Upper lobe of right lung (tissue), 1 donor: Measurements from ENCODE around the gene ANKRD13B. TPM values are rescaled to one million over a fixed set of nuclear protein-coding genes. Genes with fewer than 3 reads are reported as not detected.
A peak's percentile ranks its signal among the peaks of the same experiment; 100 is the strongest.

ENCODE experiments used
- ATAC-seq: fragments of 200-7000 bp; cut with Tn5 transposase; one replicate; pipeline ENCODE4 v1.9.1; 2020; ENCODE audit warnings: mild to moderate bottlenecking, moderate library complexity
- DNase-seq: peaks from one replicate; pipeline ENCODE4 v3.0.0-alpha.2; 2020
- H3K27ac ChIP-seq: fragments of 200-600 bp; one replicate; pipeline ENCODE4 v1.8.0; 2022
- H3K27me3 ChIP-seq: fragments of 200-600 bp; one replicate; pipeline ENCODE4 v1.8.0; 2022; ENCODE audit warnings: mild to moderate bottlenecking
- H3K36me3 ChIP-seq: fragments of 200-600 bp; one replicate; pipeline ENCODE4 v1.8.0; 2022
- H3K4me1 ChIP-seq: fragments of 200-600 bp; one replicate; pipeline ENCODE4 v1.8.0; 2022
- H3K4me3 ChIP-seq: fragments of 200-600 bp; one replicate; pipeline ENCODE4 v1.8.0; 2022; ENCODE audit warnings: mild to moderate bottlenecking
- H3K9me3 ChIP-seq: fragments of 200-600 bp; one replicate; pipeline ENCODE4 v1.8.0; 2022
- CTCF ChIP-seq: fragments of 200-600 bp; IDR thresholded peaks from one replicate; pipeline ENCODE4 v1.8.0; 2022; ENCODE audit warnings: antibody characterized with exemption
- intact Hi-C: fragments of 100-400 bp; cut with DNase I; formaldehyde crosslinking; loops from one replicate; pipeline ENCODE4 v1.11.0; 2022
- total RNA-seq: library from RNA; stranded (reverse); fragmentation: NEBNext Ultra II Directional; extraction: Animal tissue kit (Norgen Biotek cat#: 25700); gene quantifications from one replicate; pipeline ENCODE4 v1.2.1, GENCODE V29; 2021
- donor health status: DM: no; HTN: yes; CAD: no; lungs with severe emphysema.

The ANKRD13B gene
- total RNA-seq, 1 donor from 2014 or later: 6.8 TPM

GRCh38 chr17:29615492-29616299, 22.8 kb downstream of the ANKRD13B start:
- H3K4me1 ChIP-seq: peaks cover 47% of the 10 kb centered on the region
- peak; percentile 92 for DNase-seq
- H3K4me3 ChIP-seq: peak overlapping the region; percentile 51
- intact Hi-C loops: no loop called here
- peak overlapping the region; percentile 51 for H3K27ac ChIP-seq
- peak; percentile 75 for ATAC-seq
- H3K27me3 ChIP-seq: no peaks in the 10 kb centered on the region
- no peaks in the 10 kb centered on the region for H3K36me3 ChIP-seq
- TF ChIP-seq CTCF: no peak
- no peaks in the 10 kb centered on the region for H3K9me3 ChIP-seq

- Histone ChIP-seq H3K27me3 (no peaks in the 10 kb centered on the region), H3K27ac (no peak overlapping the region), H3K9me3 (no peaks in the 10 kb centered on the region), H3K4me3 (peak overlapping the region; percentile 51), H3K4me1 (peaks cover 47% of the 10 kb centered on the region), H3K36me3 (no peaks in the 10 kb centered on the region)
- DNase-seq (no peak), ATAC-seq (no peak)
- intact Hi-C loops: no loop called here
- no peak for TF ChIP-seq CTCF
Observed at GRCh38 chr17:29616300-29617048, 23.5 kb downstream of the ANKRD13B start.

GRCh38 chr17:29617125-29617480, 24.2 kb downstream of the ANKRD13B start:
- Histone ChIP-seq H3K4me1 (peaks cover 51% of the 10 kb centered on the region), H3K9me3 (no peaks in the 10 kb centered on the region), H3K4me3 (peak overlapping the region; percentile 51), H3K27me3 (no peaks in the 10 kb centered on the region), H3K27ac (no peak overlapping the region), H3K36me3 (no peaks in the 10 kb centered on the region)
- DNase-seq: peak; percentile 90
- intact Hi-C loops: no loop called here
- peak; percentile 65 for ATAC-seq
- TF ChIP-seq CTCF: peak; percentile 64

- ATAC-seq (peak; percentile 70), DNase-seq (peak; percentile 94)
- peak; percentile 73 for TF ChIP-seq CTCF
- no peaks in the 10 kb centered on the region for H3K27me3 ChIP-seq
- no peaks in the 10 kb centered on the region for H3K36me3 ChIP-seq
- intact Hi-C loops: no loop called here
- peak overlapping the region; percentile 44 for H3K4me3 ChIP-seq
- H3K9me3 ChIP-seq: no peaks in the 10 kb centered on the region
- H3K27ac ChIP-seq: peak overlapping the region; percentile 30
- peaks cover 56% of the 10 kb centered on the region for H3K4me1 ChIP-seq
Observed at GRCh38 chr17:29617481-29618271, 24.7 kb downstream of the ANKRD13B start.

- Histone ChIP-seq H3K36me3 (no peaks in the 10 kb centered on the region), H3K4me3 (peak overlapping the region; percentile 44), H3K27me3 (no peaks in the 10 kb centered on the region), H3K27ac (no peak overlapping the region), H3K9me3 (no peaks in the 10 kb centered on the region), H3K4me1 (peaks cover 56% of the 10 kb centered on the region)
- TF ChIP-seq CTCF: no peak
- no peak for DNase-seq
- intact Hi-C loops: no loop called here
- no peak for ATAC-seq
Observed at GRCh38 chr17:29618272-29619065, 25.5 kb downstream of the ANKRD13B start.
